GM19463 (cell line): ENCODE data around the gene HSD17B13.
"Not testable (repeated sequence)": the region's sequence is repeated elsewhere in the genome, so short reads cannot be mapped to it uniquely, and the experiment has no call there.

ENCODE experiments used
- ATAC-seq: cut with Tn5 transposase; IDR thresholded peaks from one replicate; pipeline ENCODE4 v1.9.1; 2021; ENCODE audit warnings: mild to moderate bottlenecking, moderate library complexity; ENCODE audit not compliant: unreplicated experiment

Gene HSD17B13

DNA sequence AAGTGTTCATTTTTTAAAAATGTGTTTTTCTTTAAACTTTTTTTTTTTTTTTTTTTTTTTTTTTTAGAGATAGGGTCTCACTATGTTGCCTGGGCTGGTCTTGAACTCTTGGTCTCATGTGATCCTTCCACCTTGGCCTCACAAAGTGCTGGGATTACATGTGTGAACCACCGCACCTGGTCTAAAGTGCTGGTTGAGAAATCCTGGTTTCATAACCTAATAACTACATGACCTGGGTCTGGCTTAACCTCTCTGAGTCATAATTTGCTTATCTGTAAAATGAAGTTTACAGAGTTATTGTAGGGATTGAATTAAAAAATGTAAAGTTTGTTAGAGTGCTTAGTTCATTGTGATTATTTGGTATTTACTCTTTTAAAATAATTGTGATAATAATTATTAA, 5.2 kb downstream of the HSD17B13 start:
- ATAC-seq = no peak

DNA sequence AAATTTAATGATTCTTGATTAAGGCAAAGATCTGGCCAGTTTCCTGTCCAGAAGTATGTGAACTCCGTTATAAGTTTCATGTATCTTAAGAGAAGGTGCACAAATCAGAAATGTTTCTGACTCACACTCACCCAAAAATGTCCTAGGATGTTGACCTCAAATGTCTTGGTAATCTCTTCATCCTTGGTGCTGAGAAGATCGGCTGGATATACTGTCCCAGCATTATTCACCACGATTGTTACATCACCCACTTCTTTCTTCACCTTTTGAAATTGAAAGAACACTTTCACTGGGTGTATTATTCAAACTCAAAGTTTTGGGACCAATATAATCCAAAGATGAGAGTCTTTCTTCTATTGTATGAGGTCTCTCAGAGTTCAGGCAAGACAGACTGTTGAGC, 5.7 kb downstream of the HSD17B13 start:
- no peak for ATAC-seq

DNA sequence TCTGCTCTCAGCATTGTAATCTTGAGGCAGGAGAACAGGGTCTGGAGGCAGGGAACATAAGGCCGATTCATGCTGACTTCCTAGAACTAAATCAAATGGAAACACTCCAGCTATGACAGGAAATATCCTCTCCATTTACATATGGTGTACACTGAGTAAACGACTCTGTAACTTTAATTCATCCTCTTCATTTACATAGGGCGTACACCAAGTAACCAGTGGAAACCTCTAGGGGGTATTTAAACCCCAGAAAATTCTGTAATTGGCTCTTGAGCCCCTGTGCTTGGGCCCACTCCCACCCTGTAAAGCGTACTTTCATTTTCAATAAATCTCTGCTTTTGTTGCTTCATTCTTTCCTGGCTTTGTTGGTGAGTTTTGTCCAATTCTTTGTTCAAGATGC, 7.7 kb downstream of the HSD17B13 start:
- not testable (repeated sequence) for ATAC-seq

DNA sequence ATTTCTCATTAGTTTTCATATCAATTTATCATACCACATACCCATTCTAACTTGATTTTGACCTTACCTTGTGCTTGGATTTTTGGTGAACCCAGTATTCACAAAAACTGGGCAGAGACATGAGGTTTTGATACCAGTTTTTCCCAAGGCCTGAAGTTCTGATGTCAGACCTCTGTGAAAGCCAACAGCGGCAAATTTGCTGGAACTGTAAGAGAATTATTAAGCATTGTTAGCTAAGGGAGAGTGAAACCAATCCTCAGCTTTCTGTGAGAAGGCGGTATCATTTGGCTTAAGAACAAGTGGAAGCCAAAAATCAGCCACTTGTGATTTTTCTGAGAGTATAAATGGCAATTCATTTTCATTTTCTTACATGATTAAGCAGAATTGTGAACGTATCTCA, 8.9 kb downstream of the HSD17B13 start:
- no peak for ATAC-seq

DNA sequence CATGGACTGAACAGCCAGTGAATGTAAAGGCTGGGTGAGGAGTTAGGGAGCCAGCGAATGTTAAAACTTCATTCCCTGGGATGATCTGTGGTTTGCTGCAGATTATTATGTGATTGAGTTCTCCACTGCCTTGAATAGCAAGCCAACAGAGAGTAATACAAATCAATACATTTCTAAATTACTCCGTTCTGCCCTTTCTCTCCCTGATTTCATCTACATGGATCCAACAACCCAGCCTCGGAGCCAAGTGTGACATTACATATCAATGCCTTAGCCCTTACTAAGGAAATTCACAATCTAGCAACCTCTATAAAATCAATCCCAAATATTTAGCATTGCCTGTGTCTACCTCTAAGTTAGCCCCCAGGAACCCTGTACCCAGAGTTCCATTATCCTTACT, 11.0 kb downstream of the HSD17B13 start:
- no peak for ATAC-seq

DNA sequence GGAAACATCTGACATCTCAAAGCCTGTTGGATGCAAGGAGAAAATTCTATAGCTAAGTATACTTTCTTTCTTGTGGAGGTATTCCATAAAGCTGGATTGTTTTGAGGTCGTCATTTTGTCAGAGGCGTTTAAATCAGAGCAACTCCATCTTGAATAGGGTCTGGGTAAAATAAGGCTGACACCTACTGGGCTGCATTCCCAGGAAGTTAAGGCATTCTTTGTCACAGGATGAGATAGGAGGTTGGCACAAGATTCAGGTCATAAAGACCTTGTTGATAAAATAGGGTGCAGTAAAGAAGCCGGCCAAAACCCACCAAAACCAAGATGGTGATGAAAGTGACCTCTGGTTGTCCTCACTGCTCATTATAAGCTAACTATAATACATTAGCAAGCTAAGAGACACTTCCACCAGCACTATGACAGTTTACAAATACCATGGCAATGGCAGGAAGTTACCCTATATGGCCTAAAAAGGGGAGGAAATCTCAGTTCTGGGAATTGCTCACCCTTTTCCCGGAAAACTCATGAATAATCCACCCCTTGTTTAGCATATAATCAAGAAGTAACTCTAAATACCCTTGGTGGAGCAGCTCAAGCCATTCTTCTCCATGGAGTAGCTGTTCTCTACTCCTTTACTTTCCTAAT, 11.9 kb downstream of the HSD17B13 start:
- ATAC-seq = no peak

DNA sequence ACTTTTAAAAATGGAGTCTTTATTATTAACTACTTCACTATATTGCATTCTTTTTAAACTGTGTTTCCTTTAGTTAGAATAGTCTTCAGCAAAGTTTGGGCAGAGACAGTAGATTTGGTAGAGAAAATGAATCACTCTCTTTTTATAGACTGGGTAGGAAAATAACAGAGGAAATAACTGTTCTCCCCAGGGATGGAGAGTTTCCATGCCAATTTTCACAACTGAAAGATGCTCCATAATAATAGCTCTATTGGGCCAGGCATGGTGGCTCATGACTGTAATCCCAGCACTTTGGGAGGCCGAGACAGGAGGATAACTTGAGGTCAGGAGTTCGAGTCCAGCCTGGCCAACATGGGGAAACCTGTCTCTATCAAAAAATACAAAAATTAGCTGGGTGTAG, 13.1 kb downstream of the HSD17B13 start:
- no peak for ATAC-seq

DNA sequence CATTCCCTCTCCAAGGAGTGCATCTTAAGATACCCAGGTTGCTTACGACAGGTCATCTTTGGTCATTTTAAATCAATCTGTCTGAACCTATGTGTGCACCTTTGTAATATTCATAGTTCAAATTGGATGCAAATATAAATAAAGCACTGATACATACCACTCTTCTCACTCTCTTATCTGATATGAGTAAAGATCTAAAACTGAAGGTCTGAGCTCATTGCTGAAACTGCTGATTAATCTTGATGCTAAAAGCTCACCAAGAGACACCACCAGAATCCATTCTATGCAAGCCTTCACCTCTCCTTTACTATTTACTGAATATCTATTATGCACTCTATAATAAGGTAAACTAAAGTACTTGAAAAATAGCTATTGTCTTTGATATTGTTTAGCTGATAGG, 16.6 kb downstream of the HSD17B13 start:
- no peak for ATAC-seq

DNA sequence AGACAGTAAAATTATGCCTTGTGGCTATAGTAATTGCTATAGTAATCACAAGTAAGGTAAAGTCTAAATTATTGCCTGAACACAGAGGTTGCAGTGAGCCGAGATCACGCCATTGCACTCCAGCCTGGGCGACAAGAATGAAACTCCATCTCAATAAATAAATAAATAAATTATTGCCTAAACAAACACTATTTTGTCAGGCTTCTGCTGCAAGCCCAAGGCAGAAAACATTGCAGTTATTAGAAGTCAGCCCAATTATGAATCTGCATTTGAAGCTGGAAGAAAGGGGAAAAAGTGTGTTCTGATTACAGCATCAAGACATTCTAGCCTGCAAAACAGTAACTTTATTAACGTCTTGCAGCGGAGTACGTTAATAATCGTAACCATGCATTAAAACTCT, 17.1 kb downstream of the HSD17B13 start:
- ATAC-seq = no peak

DNA sequence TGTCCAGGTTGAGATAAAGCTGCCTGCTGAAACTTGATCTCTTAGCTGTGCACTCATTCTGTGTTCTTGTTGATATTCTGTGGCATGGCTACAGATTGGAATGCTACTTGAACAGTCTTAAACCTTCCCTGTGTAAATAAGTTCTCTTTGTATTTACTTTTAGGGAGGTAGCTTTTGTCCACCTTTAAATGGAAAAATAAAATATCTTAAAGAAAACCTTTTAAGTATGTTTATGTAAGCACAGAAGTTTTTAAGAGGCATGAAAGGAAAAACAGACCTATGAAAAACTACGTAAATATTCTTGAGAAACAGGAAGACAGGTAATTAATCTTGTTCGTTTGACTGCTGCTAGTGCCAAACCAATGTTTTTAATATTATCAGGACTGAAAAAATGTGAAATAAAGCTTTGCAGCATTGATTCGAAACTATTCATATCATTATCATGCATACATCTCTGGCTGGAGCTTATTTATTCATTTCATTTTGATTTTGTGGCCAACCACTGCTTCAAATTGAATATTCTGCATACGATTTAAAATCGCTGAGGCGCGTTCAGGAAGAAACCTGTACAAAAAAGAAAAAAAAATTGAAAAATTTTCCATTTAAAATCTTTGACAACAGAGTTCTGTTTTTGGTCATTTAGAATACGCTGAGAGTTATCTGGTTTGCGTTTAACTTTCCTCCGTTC, 17.8 kb downstream of the HSD17B13 start:
- ATAC-seq = no peak

DNA sequence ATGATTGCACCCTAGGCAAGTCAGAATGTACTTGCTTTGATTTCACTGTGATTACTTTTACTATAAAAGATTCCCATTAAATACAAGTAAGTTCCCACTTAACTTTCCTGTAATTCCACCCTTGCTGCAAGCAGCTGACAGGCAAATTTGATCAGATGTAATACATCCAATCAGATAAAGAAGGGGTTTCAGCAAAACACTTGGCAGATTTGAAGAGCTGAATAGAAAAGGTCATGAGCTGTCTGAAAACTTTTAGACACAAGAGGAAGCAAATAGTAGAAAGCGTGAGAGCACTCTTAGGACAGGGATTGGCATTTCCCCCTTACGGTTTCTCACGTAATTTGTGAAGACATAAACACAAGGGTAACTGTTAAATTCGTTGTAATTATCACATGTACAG, 22.8 kb downstream of the HSD17B13 start:
- no peak for ATAC-seq

DNA sequence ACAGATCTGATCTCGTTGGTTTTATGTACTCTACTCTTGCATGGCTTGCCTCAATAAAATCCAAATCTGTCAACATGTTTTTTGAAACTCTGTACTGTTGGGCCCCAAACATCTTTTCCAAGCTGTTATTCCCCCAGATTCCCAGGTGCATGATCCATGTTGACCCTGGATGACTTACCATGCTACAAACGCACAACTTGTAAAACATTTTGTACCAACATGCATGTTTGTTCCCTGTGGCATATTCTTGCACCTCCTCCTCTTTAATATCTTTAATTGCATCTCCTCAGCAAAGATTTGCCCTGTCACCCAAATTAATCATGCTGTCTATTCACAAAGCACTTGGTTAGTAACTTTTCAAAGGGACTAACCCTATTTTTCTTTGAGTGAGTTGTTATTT, 24.3 kb downstream of the HSD17B13 start:
- no peak for ATAC-seq

DNA sequence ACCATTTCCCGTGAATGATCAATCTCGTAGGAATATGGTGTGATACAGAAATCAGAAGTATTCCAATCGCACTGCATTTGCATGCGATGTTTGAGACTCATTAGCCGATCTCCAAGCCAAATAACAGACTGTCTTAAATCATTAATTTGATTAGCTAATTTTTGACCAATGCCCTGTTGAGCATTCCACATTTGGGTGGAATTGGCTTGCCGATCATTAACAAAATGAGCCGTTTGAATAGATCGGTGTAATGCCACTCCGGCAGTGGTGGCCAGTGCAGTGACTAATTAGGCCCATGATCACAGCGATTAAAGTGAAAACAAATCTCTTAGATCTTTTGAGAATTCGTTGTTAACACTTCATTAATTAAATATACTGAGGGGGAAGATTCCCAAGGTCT, 27.8 kb downstream of the HSD17B13 start:
- ATAC-seq = not testable (repeated sequence)

DNA sequence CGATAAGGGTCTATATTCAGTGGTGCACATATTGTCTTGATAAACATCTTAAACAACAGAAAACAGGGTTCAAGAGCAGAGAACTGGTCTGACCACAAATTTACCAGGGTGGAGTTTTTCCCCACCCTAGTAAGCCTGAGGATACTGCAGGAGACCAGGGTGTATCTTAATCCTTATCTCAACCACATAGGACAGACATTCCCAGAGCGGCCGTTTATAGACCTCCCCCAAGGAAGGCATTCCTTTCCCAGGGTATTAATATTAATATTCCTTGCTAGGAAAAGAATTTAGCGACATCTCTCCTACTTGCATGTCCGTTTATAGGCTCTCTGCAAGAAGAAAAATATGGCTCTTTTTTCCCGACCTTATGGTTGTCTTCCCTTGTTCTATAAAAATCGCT, 28.8 kb downstream of the HSD17B13 start:
- not testable (repeated sequence) for ATAC-seq

DNA sequence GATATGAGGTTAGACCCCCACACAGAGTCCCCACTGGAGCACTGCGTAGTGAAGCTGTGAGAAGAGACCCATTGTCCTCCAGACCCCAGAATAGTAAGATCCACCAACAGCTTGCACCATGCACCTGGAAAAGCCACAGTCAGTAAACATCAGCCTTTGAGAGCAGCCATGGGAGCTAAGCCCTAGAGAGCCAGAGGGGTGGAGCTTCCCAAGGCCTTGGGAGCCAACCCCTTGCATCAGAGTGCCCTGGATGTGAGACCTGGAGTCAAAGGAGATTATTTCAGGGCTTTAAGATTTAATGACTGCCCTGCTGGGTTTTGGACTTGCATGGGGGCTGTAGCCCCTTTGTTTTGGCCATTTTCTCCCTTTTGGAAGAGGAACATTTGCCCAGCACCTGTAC, 35.7 kb downstream of the HSD17B13 start:
- no peak for ATAC-seq

DNA sequence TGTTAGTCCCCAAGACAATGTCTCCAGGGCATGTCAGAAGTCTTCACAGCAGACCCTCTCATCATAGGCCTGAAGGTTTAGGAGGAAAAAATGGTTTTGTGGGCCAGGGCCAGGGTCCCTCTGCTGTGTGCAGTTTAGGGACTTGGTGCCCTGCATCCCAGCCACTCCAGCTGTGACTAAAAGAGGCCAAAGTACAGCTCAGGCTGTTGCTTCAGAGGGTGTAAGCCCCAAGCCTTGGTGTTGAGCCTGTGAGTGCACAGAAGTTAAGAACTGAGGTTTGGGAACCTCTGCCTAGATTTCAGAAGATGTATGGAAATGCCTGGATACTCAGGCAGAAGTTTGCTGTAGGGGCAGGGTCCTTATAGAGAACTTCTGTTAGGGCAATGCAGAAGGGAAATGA, 38.4 kb downstream of the HSD17B13 start:
- not testable (repeated sequence) for ATAC-seq

DNA sequence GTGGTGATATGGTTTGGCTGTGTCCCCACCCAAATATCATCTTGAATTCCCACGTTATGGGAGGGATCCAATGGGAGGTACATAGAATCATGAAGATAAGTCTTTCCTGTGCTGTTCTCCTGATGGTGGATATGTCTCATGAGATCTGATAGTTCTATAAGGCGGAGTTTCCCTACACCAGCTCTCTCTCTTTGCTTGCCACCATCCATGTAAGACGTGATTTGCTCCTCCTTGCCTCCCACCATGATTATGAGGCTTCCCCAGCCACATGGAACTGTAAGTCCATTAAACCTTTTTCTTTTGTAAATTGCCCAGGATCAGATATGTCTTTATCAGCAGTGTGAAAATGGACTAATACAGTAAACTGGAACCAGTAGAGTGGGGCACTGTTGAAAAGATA, 39.5 kb downstream of the HSD17B13 start:
- ATAC-seq = no peak

DNA sequence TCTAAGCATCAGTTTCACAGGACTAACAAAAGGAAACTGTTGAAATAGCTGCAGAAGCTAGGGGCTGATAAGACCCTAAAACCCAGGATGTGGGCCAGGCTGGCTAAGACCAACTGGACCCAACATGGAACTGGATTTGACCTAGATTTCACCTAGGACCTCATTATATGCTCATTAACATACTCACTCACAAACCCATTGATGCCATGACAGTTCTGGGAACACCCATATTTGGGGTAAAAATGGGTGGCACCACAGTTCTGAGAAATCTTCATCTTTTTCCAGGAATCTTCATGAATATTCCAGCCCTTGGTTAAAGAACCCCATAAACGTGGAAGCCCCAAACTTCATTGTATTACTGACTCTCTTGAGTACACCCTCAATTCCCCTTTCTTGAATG, 41.1 kb downstream of the HSD17B13 start:
- ATAC-seq = no peak

DNA sequence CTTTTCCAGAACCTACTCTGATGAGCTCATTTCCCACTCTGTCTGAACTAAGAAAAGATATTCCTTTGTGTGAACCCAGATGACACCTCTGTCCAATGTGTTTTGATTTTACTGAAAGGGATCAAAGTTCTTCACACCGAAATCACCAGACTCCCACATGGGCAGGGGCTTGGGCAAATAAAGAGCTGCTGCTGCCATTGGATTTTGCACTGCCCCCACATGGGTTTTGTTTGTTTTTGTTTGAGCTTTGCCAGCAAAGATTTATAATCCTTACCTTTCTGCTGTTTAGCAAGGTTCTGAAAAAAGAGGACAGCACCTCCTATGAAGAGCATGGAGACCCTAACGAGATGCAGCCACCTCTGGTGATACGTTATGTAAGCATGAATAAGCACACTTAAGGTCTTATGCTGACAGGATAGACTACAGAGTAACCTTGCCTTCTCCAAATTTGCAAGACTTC, 44.3 kb downstream of the HSD17B13 start:
- no peak for ATAC-seq

DNA sequence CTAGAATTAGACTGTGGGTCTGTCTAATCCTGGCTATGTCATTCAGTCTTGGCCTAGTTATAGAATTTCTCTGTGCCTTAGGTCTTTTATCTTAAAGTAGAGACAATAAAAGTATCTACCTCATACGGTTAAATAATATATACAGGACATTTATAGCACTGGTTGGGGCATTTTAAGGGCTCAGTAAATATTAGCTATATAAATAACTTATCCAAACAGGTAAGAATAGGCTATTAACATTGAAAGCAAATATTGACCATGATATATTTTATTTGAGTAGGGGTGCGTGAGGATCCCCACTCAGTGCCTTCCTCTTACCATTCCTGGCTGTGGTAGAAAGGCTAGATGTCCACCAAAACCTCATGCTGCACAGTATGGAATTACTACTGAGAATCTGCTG, 47.4 kb downstream of the HSD17B13 start:
- ATAC-seq = no peak

DNA sequence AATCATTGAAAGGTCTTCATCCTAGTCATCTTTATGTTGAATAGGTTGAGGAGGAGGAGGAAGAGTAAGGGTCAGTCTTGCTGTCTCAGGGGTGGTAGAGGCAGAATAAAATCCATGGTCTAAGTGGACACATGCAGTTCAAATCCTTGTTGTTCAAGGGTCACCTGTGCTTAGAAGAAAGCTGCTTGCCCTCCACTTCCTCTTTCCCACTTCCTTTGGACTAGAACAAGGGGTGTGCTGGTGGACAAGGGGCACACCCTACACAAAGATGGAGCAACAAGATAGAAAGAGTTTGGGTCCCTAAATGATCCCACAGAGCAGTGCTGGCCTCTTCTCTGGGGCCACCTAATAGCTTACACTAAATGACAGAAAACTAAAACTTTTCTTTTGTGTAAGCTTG, 47.9 kb downstream of the HSD17B13 start:
- no peak for ATAC-seq

DNA sequence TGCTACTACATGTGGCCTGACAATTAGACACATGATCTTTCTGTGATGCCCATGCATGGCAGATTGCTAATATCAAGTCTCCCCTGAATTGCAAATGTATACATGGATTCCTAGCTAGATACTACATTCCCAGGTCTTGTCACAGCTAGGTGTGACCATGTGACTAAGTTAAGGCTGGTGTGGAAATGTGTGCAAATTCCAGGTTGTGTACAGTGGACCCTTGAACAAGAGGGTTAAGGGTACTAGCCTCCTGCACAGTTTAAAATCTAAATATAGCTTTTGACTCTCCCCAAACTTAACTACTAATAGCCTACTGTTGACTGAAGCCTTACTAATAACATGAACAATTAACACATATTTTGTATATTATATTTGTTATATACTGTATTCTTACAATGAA, 48.4 kb downstream of the HSD17B13 start:
- no peak for ATAC-seq

DNA sequence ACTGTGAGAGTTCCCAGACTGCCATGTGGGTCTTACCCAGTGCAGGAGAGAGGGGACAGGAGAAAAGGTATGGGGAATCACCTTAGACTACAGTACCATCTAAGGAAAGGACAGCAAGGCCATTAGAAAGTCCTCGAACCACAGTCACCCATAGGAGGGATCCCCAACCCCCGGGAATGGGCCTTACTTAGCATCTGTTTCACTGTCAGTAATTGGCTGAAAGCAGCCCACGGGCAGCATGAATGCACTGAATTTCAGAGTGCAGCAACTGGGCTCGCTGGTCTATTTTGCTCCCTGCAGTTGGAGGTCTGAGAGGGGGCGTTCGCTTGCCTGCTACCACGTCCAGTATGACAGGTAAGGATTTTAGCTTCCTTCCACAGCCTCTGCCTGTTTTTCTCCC, 51.9 kb downstream of the HSD17B13 start:
- ATAC-seq = no peak
